GM12801 (cell line): ENCODE measurements around the gene COPS9.

Source experiments
- CTCF ChIP-seq: IDR thresholded peaks from one replicate; pipeline ENCODE4 v1.5.1; 2011; ENCODE audit warnings: control low read depth; ENCODE audit not compliant: insufficient read length; ENCODE audit errors: extremely low read depth

COPS9 gene

GRCh38 chr2:240141736-240142135 is 5.6 kb upstream of the COPS9 start:
- TF ChIP-seq CTCF, result no peak

GRCh38 chr2:240140920-240141319 is 4.8 kb upstream of the COPS9 start:
- no peak for TF ChIP-seq CTCF

- no peak for TF ChIP-seq CTCF
Observed at GRCh38 chr2:240140511-240140910, 4.4 kb upstream of the COPS9 start, which contains the start of gene OTOS. Gene OTOS (minus strand): TSS chr2:240140658. CDS start chr2:240140326, 332 bp downstream.

- no peak for TF ChIP-seq CTCF
Observed at GRCh38 chr2:240139666-240140393, 3.7 kb upstream of the COPS9 start.

- TF ChIP-seq CTCF, result no peak
Observed at GRCh38 chr2:240139011-240139441, 2.9 kb upstream of the COPS9 start.

GRCh38 chr2:240138254-240138984 is 2.3 kb upstream of the COPS9 start:
- TF ChIP-seq CTCF, result no peak

GRCh38 chr2:240137596-240138253 is 1.6 kb upstream of the COPS9 start:
- TF ChIP-seq CTCF, result no peak
